Glutamatergic neuron (in vitro differentiated cells): ENCODE measurements around the gene ABCF3. TPM values are rescaled to one million over a fixed set of nuclear protein-coding genes. Genes with fewer than 3 reads are reported as not detected.
A peak's percentile ranks its signal among the peaks of the same experiment; 100 is the strongest.

ENCODE experiments used
- DNase-seq: peaks from one replicate; pipeline ENCODE4 v3.0.0; 2022
- H3K27ac Mint-ChIP-seq: one replicate; pipeline ENCODE4 v1.8.0; 2020; ENCODE audit warnings: mild to moderate bottlenecking, mixed read lengths, inconsistent platforms; ENCODE audit not compliant: unreplicated experiment
- H3K27me3 Mint-ChIP-seq: one replicate; pipeline ENCODE4 v1.8.0; 2020; ENCODE audit warnings: mild to moderate bottlenecking, moderate library complexity, mixed read lengths, inconsistent platforms; ENCODE audit not compliant: unreplicated experiment
- H3K36me3 Mint-ChIP-seq: one replicate; pipeline ENCODE4 v1.8.0; 2020; ENCODE audit warnings: mild to moderate bottlenecking, mixed read lengths, inconsistent platforms; ENCODE audit not compliant: unreplicated experiment
- H3K4me1 Mint-ChIP-seq: one replicate; pipeline ENCODE4 v1.8.0; 2020; ENCODE audit warnings: mild to moderate bottlenecking, low read depth, mixed read lengths, inconsistent platforms; ENCODE audit not compliant: unreplicated experiment
- H3K4me3 Mint-ChIP-seq: one replicate; pipeline ENCODE4 v1.8.0; 2020; ENCODE audit warnings: mild to moderate bottlenecking, mixed read lengths, inconsistent platforms; ENCODE audit not compliant: unreplicated experiment
- H3K9me3 Mint-ChIP-seq: one replicate; pipeline ENCODE4 v1.8.0; 2020; ENCODE audit warnings: mild to moderate bottlenecking, moderate library complexity, mixed read lengths, inconsistent platforms; ENCODE audit not compliant: unreplicated experiment
- CTCF ChIP-seq: fragments of 200-600 bp; sonication (generic); IDR thresholded peaks from one replicate; pipeline ENCODE4 v1.5.0; 2021; ENCODE audit not compliant: partially characterized antibody, unreplicated experiment
- total RNA-seq: library from RNA; stranded (reverse); fragmentation: NEBNext Ultra II Directional; extraction: Animal tissue kit (Norgen Biotek cat#: 25700); gene quantifications from one replicate; pipeline ENCODE4 v1.2.1, GENCODE V29; 2021; ENCODE audit not compliant: unreplicated experiment

The ABCF3 gene
- total RNA-seq, 1 donor from 2014 or later: 87.9 TPM

GRCh38 chr3:184175981-184176376 lies 10.0 kb upstream of the ABCF3 start:
- H3K4me1 Mint-ChIP-seq: peaks cover 19% of the 10 kb centered on the region
- H3K27me3 Mint-ChIP-seq: peaks cover 13% of the 10 kb centered on the region
- H3K9me3 Mint-ChIP-seq: peaks cover 12% of the 10 kb centered on the region
- no peak for DNase-seq
- peaks cover 8% of the 10 kb centered on the region for H3K36me3 Mint-ChIP-seq
- H3K4me3 Mint-ChIP-seq: peak overlapping the region; percentile 95
- peak overlapping the region; percentile 86 for H3K27ac Mint-ChIP-seq
- no peak for TF ChIP-seq CTCF

- H3K9me3 Mint-ChIP-seq: peaks cover 12% of the 10 kb centered on the region
- TF ChIP-seq CTCF: no peak
- peak overlapping the region; percentile 95 for H3K4me3 Mint-ChIP-seq
- H3K27me3 Mint-ChIP-seq: peaks cover 10% of the 10 kb centered on the region
- H3K27ac Mint-ChIP-seq: peak overlapping the region; percentile 22
- no peak for DNase-seq
- peaks cover 5% of the 10 kb centered on the region for H3K36me3 Mint-ChIP-seq
- peaks cover 19% of the 10 kb centered on the region for H3K4me1 Mint-ChIP-seq
Observed at GRCh38 chr3:184176377-184177330, 9.3 kb upstream of the ABCF3 start.

GRCh38 chr3:184177331-184177731 lies 8.7 kb upstream of the ABCF3 start:
- Mint-ChIP-seq H3K27me3 (peaks cover 10% of the 10 kb centered on the region), H3K36me3 (peaks cover 5% of the 10 kb centered on the region), H3K4me3 (peak overlapping the region; percentile 75), H3K27ac (no peak overlapping the region), H3K9me3 (peaks cover 12% of the 10 kb centered on the region), H3K4me1 (peaks cover 19% of the 10 kb centered on the region)
- no peak for TF ChIP-seq CTCF
- DNase-seq: peak; percentile 56

- no peak for DNase-seq
- peak overlapping the region; percentile 73 for H3K4me3 Mint-ChIP-seq
- H3K36me3 Mint-ChIP-seq: peaks cover 3% of the 10 kb centered on the region
- H3K4me1 Mint-ChIP-seq: peaks cover 19% of the 10 kb centered on the region
- peaks cover 8% of the 10 kb centered on the region for H3K27me3 Mint-ChIP-seq
- peak overlapping the region; percentile 75 for H3K27ac Mint-ChIP-seq
- no peak for TF ChIP-seq CTCF
- peaks cover 12% of the 10 kb centered on the region for H3K9me3 Mint-ChIP-seq
Observed at GRCh38 chr3:184177767-184178306, 8.2 kb upstream of the ABCF3 start.
